HUDEP-2 (cell line): ENCODE data around the gene MARK3.
"Not testable (repeated sequence)": the region's sequence is repeated elsewhere in the genome, so short reads cannot be mapped to it uniquely, and the experiment has no call there.

ENCODE experiments used
- DNase-seq, 76 experiments: peaks; one replicate each; lab custom pipeline; 2025; ENCODE audit not compliant: unreplicated experiment in 76 of 76; lab: John Stamatoyannopoulos, UW

MARK3 gene

GRCh38 chr14:103509864-103510723 lies 124.9 kb downstream of the MARK3 start:
- no peak for DNase-seq

GRCh38 chr14:103510724-103511693 lies 125.8 kb downstream of the MARK3 start:
- no peak for DNase-seq

- not testable (repeated sequence) for DNase-seq
These were observed 127.0 kb downstream of the MARK3 start for GRCh38 chr14:103512180-103512579.

GRCh38 chr14:103512701-103513611 lies 127.7 kb downstream of the MARK3 start:
- peak in 71 of 76 experiments; percentile 12 to 89 (median 68) for DNase-seq

- DNase-seq: no peak
These were observed 129.6 kb downstream of the MARK3 start for GRCh38 chr14:103514596-103515421.

- no peak for DNase-seq
These were observed 131.4 kb downstream of the MARK3 start for GRCh38 chr14:103516426-103517173.

GRCh38 chr14:103517174-103517566 lies 132.0 kb downstream of the MARK3 start:
- DNase-seq: no peak

- DNase-seq: no peak
These were observed 132.7 kb downstream of the MARK3 start for GRCh38 chr14:103517721-103518421.

GRCh38 chr14:103518422-103519042 lies 133.3 kb downstream of the MARK3 start:
- DNase-seq: peak in 44 of 76 experiments; percentile 6 to 59 (median 35)

- peak in 56 of 76 experiments; percentile 2 to 73 (median 36) for DNase-seq
These were observed 134.0 kb downstream of the MARK3 start for GRCh38 chr14:103519043-103519836.

GRCh38 chr14:103519837-103520212 lies 134.6 kb downstream of the MARK3 start:
- peak in 6 of 76 experiments; percentile 29 to 61 (median 37) for DNase-seq

- DNase-seq: no peak
These were observed 135.0 kb downstream of the MARK3 start for GRCh38 chr14:103520269-103520656.

GRCh38 chr14:103520657-103521437 lies 135.6 kb downstream of the MARK3 start:
- DNase-seq: peak in 73 of 76 experiments; percentile 44 to 89 (median 75)

- peak in 23 of 76 experiments; percentile 34 to 69 (median 54) for DNase-seq
These were observed 136.3 kb downstream of the MARK3 start for GRCh38 chr14:103521438-103521950.

- peak in 9 of 76 experiments; percentile 17 to 51 (median 29) for DNase-seq
These were observed 136.8 kb downstream of the MARK3 start for GRCh38 chr14:103521951-103522563.
